ENCODE measurements around the gene FIG4.

DNA sequence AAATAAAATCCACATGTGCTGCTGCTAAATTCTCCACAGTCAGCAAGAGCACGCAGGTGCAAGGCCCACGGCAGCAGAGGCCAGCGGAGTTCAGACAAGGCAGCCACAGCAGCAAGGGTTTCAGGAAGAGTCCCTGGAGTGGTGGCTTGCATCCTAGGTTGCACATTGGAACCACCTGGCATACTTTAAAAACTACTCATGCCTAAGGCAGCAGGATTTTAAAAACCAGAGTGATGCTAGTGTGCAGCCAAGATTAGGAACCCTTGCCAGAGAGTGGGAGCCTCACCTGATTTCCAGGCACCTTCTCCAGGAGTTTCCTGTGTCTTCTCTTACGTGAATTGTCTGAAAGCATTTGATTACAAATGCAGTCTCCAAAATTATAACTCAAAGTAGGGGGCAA lies 183.0 kb downstream of the FIG4 start:
- TF ChIP-seq CTCF (conservative IDR thresholded peaks at IDR 0.05 in 1 of 2, IDR thresholded peaks at IDR 0.05 in 1 of 2; ENCODE audit: low read depth in 1 of 2, low read length in 2 of 2) (no peak), EZH2 (IDR thresholded peaks at IDR 0.05; ENCODE audit: low read length, missing control alignments) (no peak)
